Right cardiac atrium (tissue), 5 donors: ENCODE measurements around the gene TRPM8. TPM values are rescaled to one million over a fixed set of nuclear protein-coding genes. Genes with fewer than 3 reads are reported as not detected.
"Not testable (repeated sequence)": the region's sequence is repeated elsewhere in the genome, so short reads cannot be mapped to it uniquely, and the experiment has no call there.

Experiments
- ATAC-seq, 2 donors: fragments of 200-7000 bp; cut with Tn5 transposase; one replicate each; pipeline versions ENCODE4 v1.8.0 to v1.9.1; 2020; ENCODE audit warnings: moderate library complexity in 2 of 2, mild to moderate bottlenecking in 1 of 2
- DNase-seq, 3 donors: peaks; one replicate each; pipeline ENCODE4 v3.0.0-alpha.2; 2020
- H3K27ac ChIP-seq: one replicate; pipeline ENCODE4 v1.5.1; 2013; ENCODE audit warnings: mild to moderate bottlenecking, low read length, control low read depth, moderate library complexity
- H3K27me3 ChIP-seq: one replicate; pipeline ENCODE4 v1.6.1; 2013; ENCODE audit not compliant: control insufficient read depth, insufficient read depth
- H3K4me1 ChIP-seq: one replicate; pipeline ENCODE4 v1.6.1; 2013; ENCODE audit warnings: low read length; ENCODE audit not compliant: control insufficient read depth, insufficient read depth
- H3K4me3 ChIP-seq: one replicate; pipeline ENCODE4 v1.5.1; 2013; ENCODE audit warnings: low read length, control low read depth
- H3K9me3 ChIP-seq: one replicate; pipeline ENCODE4 v1.6.1; 2013; ENCODE audit warnings: low read length; ENCODE audit not compliant: control insufficient read depth
- WGBS: extraction: QIAGEN DNeasy Blood & Tissue Kit; methylation state at CpG from one replicate; pipeline ENCODE4 v1.1.7; 2013; 5-methylcytosine and 5-hydroxymethylcytosine counted together
- intact Hi-C, 4 donors: fragments of 100-400 bp; cut with DNase I; formaldehyde crosslinking; loops; one replicate each; pipeline versions ENCODE4 v1.11.0 to v1.14.0; 2022 to 2023
- polyA plus RNA-seq: library from polyadenylated mRNA; stranded (reverse); fragments of 200-250 nt; gene quantifications from one replicate; pipeline ENCODE4 v1.2.3, GENCODE V29; 2013
- total RNA-seq, 4 donors: library from RNA; stranded (reverse); fragmentation: NEBNext Ultra II Directional; extraction: Animal tissue kit (Norgen Biotek cat#: 25700); gene quantifications; one replicate each; pipeline ENCODE4 v1.2.1, GENCODE V29; 2021
- donor health status: healthy with polysubstance abuse.
- donor health status: DM: no; HTN: yes; CAD: no.
- donor health status: DM: no; HTN: no; CAD: no.
- donor health status: DM: no; HTN: yes; CAD: no; lungs with severe emphysema.
- donor health status: DM: yes; HTN: yes; CAD: no.

Gene TRPM8
- total and polyA plus RNA-seq, 5 donors, result not detected

- H3K4me1 ChIP-seq, result no peaks in the 10 kb centered on the region
- H3K9me3 ChIP-seq, result no peaks in the 10 kb centered on the region
- WGBS, result 82% methylated on average over 2 of the region's 2 CpGs
- DNase-seq, result no peak
- no peak for ATAC-seq
- intact Hi-C loops, result no loop called here
- H3K4me3 ChIP-seq, result no peak overlapping the region
- H3K27ac ChIP-seq, result no peak overlapping the region
- no peaks in the 10 kb centered on the region for H3K27me3 ChIP-seq
These were observed 43.0 kb downstream of the TRPM8 start for GRCh38 chr2:233960203-233960602.

GRCh38 chr2:233961905-233962304, 44.7 kb downstream of the TRPM8 start:
- 91% methylated on average over 7 of the region's 7 CpGs for WGBS
- H3K27me3 ChIP-seq, result no peaks in the 10 kb centered on the region
- H3K4me3 ChIP-seq, result no peak overlapping the region
- ATAC-seq (no peak), DNase-seq (no peak)
- H3K4me1 ChIP-seq, result no peaks in the 10 kb centered on the region
- no peaks in the 10 kb centered on the region for H3K9me3 ChIP-seq
- intact Hi-C loops, result no loop called here
- H3K27ac ChIP-seq, result no peak overlapping the region

GRCh38 chr2:233964581-233964980, 47.4 kb downstream of the TRPM8 start:
- Histone ChIP-seq H3K27me3 (no peaks in the 10 kb centered on the region), H3K4me3 (no peak overlapping the region), H3K9me3 (no peaks in the 10 kb centered on the region), H3K4me1 (no peaks in the 10 kb centered on the region), H3K27ac (no peak overlapping the region)
- intact Hi-C loops, result no loop called here
- WGBS, result 92% methylated on average over 9 of the region's 9 CpGs
- DNase-seq (no peak), ATAC-seq (no peak)

GRCh38 chr2:233965032-233965603, 47.9 kb downstream of the TRPM8 start:
- Histone ChIP-seq H3K9me3 (no peaks in the 10 kb centered on the region), H3K27ac (no peak overlapping the region), H3K4me1 (no peaks in the 10 kb centered on the region), H3K4me3 (no peak overlapping the region), H3K27me3 (no peaks in the 10 kb centered on the region)
- 74% methylated on average over 10 of the region's 10 CpGs for WGBS
- DNase-seq (no peak), ATAC-seq (no peak)
- intact Hi-C loops, result no loop called here

GRCh38 chr2:233965646-233966045, 48.5 kb downstream of the TRPM8 start:
- ATAC-seq, H3K4me1 ChIP-seq, H3K27me3 ChIP-seq, DNase-seq, intact Hi-C loops, H3K4me3 ChIP-seq, H3K27ac ChIP-seq, H3K9me3 ChIP-seq: not testable (repeated sequence)
- WGBS, result 85% methylated on average over 7 of the region's 7 CpGs

GRCh38 chr2:233966388-233966787, 49.2 kb downstream of the TRPM8 start:
- Histone ChIP-seq H3K4me1 (no peaks in the 10 kb centered on the region), H3K27ac (no peak overlapping the region), H3K27me3 (no peaks in the 10 kb centered on the region), H3K4me3 (no peak overlapping the region), H3K9me3 (no peaks in the 10 kb centered on the region)
- ATAC-seq (peak; percentile 89 to 90), DNase-seq (no peak)
- intact Hi-C loops, result no loop called here
- 55% methylated on average over 7 of the region's 7 CpGs for WGBS

- intact Hi-C loops, result no loop called here
- Histone ChIP-seq H3K9me3 (no peaks in the 10 kb centered on the region), H3K4me3 (no peak overlapping the region), H3K27me3 (no peaks in the 10 kb centered on the region), H3K4me1 (no peaks in the 10 kb centered on the region), H3K27ac (no peak overlapping the region)
- WGBS, result 71% methylated on average over 2 of the region's 2 CpGs
- DNase-seq (no peak), ATAC-seq (no peak)
These were observed 50.0 kb downstream of the TRPM8 start for GRCh38 chr2:233967164-233967563.

- Histone ChIP-seq H3K4me1 (no peaks in the 10 kb centered on the region), H3K27ac (no peak overlapping the region), H3K4me3 (no peak overlapping the region), H3K9me3 (no peaks in the 10 kb centered on the region), H3K27me3 (no peaks in the 10 kb centered on the region)
- intact Hi-C loops, result no loop called here
- no peak for ATAC-seq
- WGBS, result 70% methylated on average over 4 of the region's 4 CpGs
- no peak for DNase-seq
These were observed 51.4 kb downstream of the TRPM8 start for GRCh38 chr2:233968556-233968955.

- H3K4me3 ChIP-seq, DNase-seq, H3K9me3 ChIP-seq, H3K27ac ChIP-seq, H3K27me3 ChIP-seq, ATAC-seq, intact Hi-C loops, H3K4me1 ChIP-seq: not testable (repeated sequence)
- WGBS, result 97% methylated on average over 29 of the region's 29 CpGs
These were observed 55.3 kb downstream of the TRPM8 start for GRCh38 chr2:233972460-233972859.

- H3K27me3 ChIP-seq, result no peaks in the 10 kb centered on the region
- intact Hi-C loops, result no loop called here
- H3K4me1 ChIP-seq, result no peaks in the 10 kb centered on the region
- 69% methylated on average over 13 of the region's 13 CpGs for WGBS
- DNase-seq (no peak), ATAC-seq (no peak)
- no peaks in the 10 kb centered on the region for H3K9me3 ChIP-seq
- no peak overlapping the region for H3K4me3 ChIP-seq
- no peak overlapping the region for H3K27ac ChIP-seq
These were observed 55.9 kb downstream of the TRPM8 start for GRCh38 chr2:233972941-233973575.

- Histone ChIP-seq H3K27ac (no peak overlapping the region), H3K27me3 (no peaks in the 10 kb centered on the region), H3K4me3 (no peak overlapping the region), H3K4me1 (no peaks in the 10 kb centered on the region), H3K9me3 (no peaks in the 10 kb centered on the region)
- DNase-seq (no peak), ATAC-seq (no peak)
- WGBS, result 66% methylated on average over 6 of the region's 6 CpGs
- intact Hi-C loops, result no loop called here
These were observed 56.6 kb downstream of the TRPM8 start for GRCh38 chr2:233973786-233974185.
